Mammary epithelial cell (primary cell): ENCODE measurements around the gene STRN3.

Experiments used
- CTCF ChIP-seq, 2 donors: IDR thresholded peaks in 1 of 2; conservative IDR thresholded peaks in 1 of 2; 2 replicates each; pipeline ENCODE4 v1.5.1; 2011 to 2012; ENCODE audit warnings: inconsistent platforms in 2 of 2, low read length in 2 of 2, mild to moderate bottlenecking in 2 of 2, control low read depth in 1 of 2, low read depth in 1 of 2; ENCODE audit not compliant: insufficient read depth in 1 of 2; ENCODE audit errors: extremely low read depth in 1 of 2
- EZH2 ChIP-seq: IDR thresholded peaks from 2 replicates; pipeline ENCODE4 v1.6.1; 2012; ENCODE audit warnings: low read length, inconsistent platforms, borderline replicate concordance

GRCh38 chr14:31071151-31071550 lies 45.0 kb upstream of the STRN3 start:
- TF ChIP-seq CTCF (conservative IDR thresholded peaks at IDR 0.05 in 1 of 2, IDR thresholded peaks at IDR 0.05 in 1 of 2; ENCODE audit: extremely low read depth in 1 of 2, insufficient read depth in 1 of 2, low read depth in 1 of 2, low read length in 2 of 2) (no peak), EZH2 (no peak)
